AG04449 (cell line): ENCODE results near the gene CYP4F8.

Experiments used
- CTCF ChIA-PET: fragments of 350-600 bp; formaldehyde crosslinking; extraction: SDS; loops from one replicate; lab custom pipeline; 2021; ENCODE audit warnings: antibody characterized with exemption; lab: Yijun Ruan, JAX
- POLR2A ChIA-PET: fragments of 400-600, 350-600 bp; formaldehyde crosslinking; extraction: SDS; loops from one replicate; lab custom pipeline; 2020; ENCODE audit warnings: antibody characterized with exemption, inconsistent platforms; lab: Yijun Ruan, JAX
- DNase-seq: peaks from one replicate; pipeline ENCODE4 v3.0.0-alpha.2; 2010; ENCODE audit warnings: low read depth, low spot score
- H3K4me3 ChIP-seq: 2 replicates; pipeline ENCODE4 v1.5.1; 2011; ENCODE audit warnings: low read depth, mild to moderate bottlenecking, control low read depth, low read length
- CTCF ChIP-seq: IDR thresholded peaks from one replicate; pipeline ENCODE4 v1.5.1; 2011; ENCODE audit warnings: mild to moderate bottlenecking, moderate library complexity, low read length, control low read depth, inconsistent platforms; ENCODE audit not compliant: insufficient read depth; ENCODE audit errors: missing control alignments

CYP4F8 gene

GRCh38 chr19:15656467-15656866 is 41.4 kb downstream of the CYP4F8 start:
- TF ChIP-seq CTCF: no peak
- no peak for DNase-seq
- ChIA-PET POLR2A (no interaction called here), CTCF (no interaction called here)
- H3K4me3 ChIP-seq: no peak overlapping the region

- TF ChIP-seq CTCF: no peak
- POLR2A ChIA-PET: no interaction called here
- no peak for DNase-seq
- CTCF ChIA-PET: no interaction called here
- H3K4me3 ChIP-seq: no peak overlapping the region
Measured at GRCh38 chr19:15663247-15663646, 48.2 kb downstream of the CYP4F8 start.

GRCh38 chr19:15666186-15666585 is 51.2 kb downstream of the CYP4F8 start:
- POLR2A ChIA-PET: no interaction called here
- H3K4me3 ChIP-seq: no peak overlapping the region
- TF ChIP-seq CTCF: no peak
- DNase-seq: no peak
- CTCF ChIA-PET: no interaction called here

- ChIA-PET CTCF (interaction anchor here (0.6 kb wide), 1 partner anchor 575 kb away, joined by 4 read pairs; no protein-coding TSS in a partner anchor), POLR2A (no interaction called here)
- H3K4me3 ChIP-seq: no peak overlapping the region
- no peak for TF ChIP-seq CTCF
- no peak for DNase-seq
Measured at GRCh38 chr19:15666883-15667282, 51.9 kb downstream of the CYP4F8 start.

GRCh38 chr19:15669440-15669839 is 54.4 kb downstream of the CYP4F8 start:
- ChIA-PET CTCF (no interaction called here), POLR2A (no interaction called here)
- no peak for TF ChIP-seq CTCF
- no peak overlapping the region for H3K4me3 ChIP-seq
- DNase-seq: no peak

- H3K4me3 ChIP-seq: no peak overlapping the region
- POLR2A ChIA-PET: no interaction called here
- TF ChIP-seq CTCF: no peak
- DNase-seq: no peak
- CTCF ChIA-PET: no interaction called here
Measured at GRCh38 chr19:15669891-15670290, 54.9 kb downstream of the CYP4F8 start.
